Suprapubic skin (tissue), 4 donors: ENCODE measurements around the gene GTSE1. TPM values are rescaled to one million over a fixed set of nuclear protein-coding genes. Genes with fewer than 3 reads are reported as not detected.

Experiments
- DNase-seq, 2 donors: peaks; one replicate each; pipeline ENCODE4 v3.0.0-alpha.2; 2019; ENCODE audit warnings: low spot score in 2 of 2
- H3K27ac ChIP-seq: fragments of 200-600 bp; sonication (generic); one replicate; pipeline ENCODE4 v1.5.1; 2019
- H3K27me3 ChIP-seq: fragments of 200-600 bp; sonication (generic); one replicate; pipeline ENCODE4 v1.5.1; 2019
- H3K36me3 ChIP-seq: fragments of 200-600 bp; sonication (generic); one replicate; pipeline ENCODE4 v1.5.1; 2019
- H3K4me1 ChIP-seq: fragments of 200-600 bp; sonication (generic); one replicate; pipeline ENCODE4 v1.5.1; 2019
- H3K4me3 ChIP-seq: fragments of 200-600 bp; sonication (generic); one replicate; pipeline ENCODE4 v1.5.1; 2019; ENCODE audit warnings: mild to moderate bottlenecking
- H3K9me3 ChIP-seq: fragments of 200-600 bp; sonication (generic); one replicate; pipeline ENCODE4 v1.5.1; 2019
- CTCF ChIP-seq, 2 donors: fragments of 200-600 bp in 1 of 2; fragments of 450-650 bp in 1 of 2; sonication (generic) in 1 of 2; IDR thresholded peaks; one replicate each; pipeline ENCODE4 v1.5.1; 2016 to 2019; ENCODE audit warnings: antibody characterized with exemption in 2 of 2, mild to moderate bottlenecking in 1 of 2, moderate library complexity in 1 of 2
- EP300 ChIP-seq: sonication (generic); formaldehyde crosslinking; IDR thresholded peaks from one replicate; pipeline ENCODE4 v1.6.1; 2017; ENCODE audit warnings: antibody characterized with exemption
- POLR2A ChIP-seq, 2 donors: fragments of 450-650 bp; IDR thresholded peaks; one replicate each; pipeline ENCODE4 v1.6.1; 2017; ENCODE audit warnings: antibody characterized with exemption in 2 of 2, mild to moderate bottlenecking in 2 of 2, moderate library complexity in 2 of 2
- POLR2AphosphoS5 ChIP-seq, 3 donors: sonication (generic); formaldehyde crosslinking; IDR thresholded peaks; one replicate each; pipeline ENCODE4 v1.6.1; 2017; ENCODE audit warnings: antibody characterized with exemption in 3 of 3
- WGBS: methylation state at CpG from one replicate; pipeline ENCODE4 v1.1.5; 2018; 5-methylcytosine and 5-hydroxymethylcytosine counted together
- total RNA-seq, 4 donors: library from RNA; depleted of rRNA; stranded (reverse); fragments of >200 nt; gene quantifications; one replicate each; pipeline ENCODE4 v1.1.0, GENCODE V29; 2016

Gene GTSE1
- total RNA-seq, 4 donors from 2014 or later: 0.76 to 2.2 (median 1.8) TPM

GRCh38 chr22:46278656-46279645, 17.7 kb upstream of the GTSE1 start:
- H3K4me1 ChIP-seq: peaks cover 16% of the 10 kb centered on the region
- no peaks in the 10 kb centered on the region for H3K9me3 ChIP-seq
- TF ChIP-seq CTCF (IDR thresholded peaks at IDR 0.05) (no peak), POLR2AphosphoS5 (IDR thresholded peaks at IDR 0.05) (no peak), EP300 (no peak), POLR2A (IDR thresholded peaks at IDR 0.05) (no peak)
- no peaks in the 10 kb centered on the region for H3K27me3 ChIP-seq
- 88% methylated on average over 9 of the region's 22 CpGs for WGBS
- no peak overlapping the region for H3K27ac ChIP-seq
- H3K36me3 ChIP-seq: peaks cover 90% of the 10 kb centered on the region
- no peak for DNase-seq
- H3K4me3 ChIP-seq: no peak overlapping the region

GRCh38 chr22:46280063-46280817, 16.4 kb upstream of the GTSE1 start:
- H3K4me1 ChIP-seq: peaks cover 16% of the 10 kb centered on the region
- WGBS: 73% methylated on average over 4 of the region's 12 CpGs
- no peaks in the 10 kb centered on the region for H3K27me3 ChIP-seq
- H3K9me3 ChIP-seq: no peaks in the 10 kb centered on the region
- no peak overlapping the region for H3K27ac ChIP-seq
- no peak for TF ChIP-seq EP300
- TF ChIP-seq CTCF (IDR thresholded peaks at IDR 0.05): no peak
- TF ChIP-seq POLR2A (IDR thresholded peaks at IDR 0.05): no peak
- TF ChIP-seq POLR2AphosphoS5 (IDR thresholded peaks at IDR 0.05): no peak
- DNase-seq: no peak
- H3K4me3 ChIP-seq: no peak overlapping the region
- peaks cover 90% of the 10 kb centered on the region for H3K36me3 ChIP-seq

GRCh38 chr22:46280999-46281623, 15.6 kb upstream of the GTSE1 start:
- no peak for TF ChIP-seq POLR2AphosphoS5 (IDR thresholded peaks at IDR 0.05)
- TF ChIP-seq POLR2A (IDR thresholded peaks at IDR 0.05): no peak
- TF ChIP-seq EP300: no peak
- no peak for TF ChIP-seq CTCF (IDR thresholded peaks at IDR 0.05)
- H3K4me1 ChIP-seq: peaks cover 16% of the 10 kb centered on the region
- no peaks in the 10 kb centered on the region for H3K9me3 ChIP-seq
- H3K4me3 ChIP-seq: no peak overlapping the region
- H3K36me3 ChIP-seq: peaks cover 88% of the 10 kb centered on the region
- peak in 1 of 2 donors; percentile 49 for DNase-seq
- 78% methylated on average over 12 of the region's 19 CpGs for WGBS
- no peaks in the 10 kb centered on the region for H3K27me3 ChIP-seq
- H3K27ac ChIP-seq: no peak overlapping the region

GRCh38 chr22:46281866-46282678, 14.6 kb upstream of the GTSE1 start:
- peaks cover 20% of the 10 kb centered on the region for H3K4me1 ChIP-seq
- 90% methylated on average over 8 of the region's 13 CpGs for WGBS
- H3K36me3 ChIP-seq: peaks cover 90% of the 10 kb centered on the region
- no peak overlapping the region for H3K4me3 ChIP-seq
- peak in 1 of 2 donors; percentile 38 for DNase-seq
- H3K27me3 ChIP-seq: no peaks in the 10 kb centered on the region
- H3K9me3 ChIP-seq: no peaks in the 10 kb centered on the region
- TF ChIP-seq POLR2AphosphoS5 (IDR thresholded peaks at IDR 0.05): no peak
- no peak for TF ChIP-seq POLR2A (IDR thresholded peaks at IDR 0.05)
- TF ChIP-seq CTCF (IDR thresholded peaks at IDR 0.05): no peak
- no peak for TF ChIP-seq EP300
- H3K27ac ChIP-seq: no peak overlapping the region
